MV-4-11 (cell line): ENCODE measurements around the gene EPO.
A peak's percentile ranks its signal among the peaks of the same experiment; 100 is the strongest.
"Not testable (repeated sequence)": the region's sequence is repeated elsewhere in the genome, so short reads cannot be mapped to it uniquely, and the experiment has no call there.

ENCODE experiments used
- DNase-seq: peaks from one replicate; lab custom pipeline; 2025; lab: John Stamatoyannopoulos, UW

Gene EPO

GRCh38 chr7:100683659-100684533 is 36.4 kb upstream of the EPO start:
- DNase-seq = no peak

- DNase-seq = no peak
These were observed 35.7 kb upstream of the EPO start for GRCh38 chr7:100684534-100685042.

GRCh38 chr7:100685049-100685605 is 35.1 kb upstream of the EPO start:
- DNase-seq = no peak

- DNase-seq = no peak
These were observed 34.6 kb upstream of the EPO start for GRCh38 chr7:100685631-100686145.

- DNase-seq = no peak
These were observed 34.0 kb upstream of the EPO start for GRCh38 chr7:100686201-100686821.

GRCh38 chr7:100686822-100687211 is 33.5 kb upstream of the EPO start:
- DNase-seq = no peak

GRCh38 chr7:100687261-100687660 is 33.0 kb upstream of the EPO start:
- no peak for DNase-seq

- no peak for DNase-seq
These were observed 32.4 kb upstream of the EPO start for GRCh38 chr7:100687751-100688300.

GRCh38 chr7:100688326-100688860 is 31.9 kb upstream of the EPO start:
- no peak for DNase-seq

GRCh38 chr7:100689230-100690135 is 30.8 kb upstream of the EPO start:
- no peak for DNase-seq

GRCh38 chr7:100691676-100692577 is 28.3 kb upstream of the EPO start:
- peak; percentile 63 for DNase-seq

GRCh38 chr7:100692578-100692961 is 27.7 kb upstream of the EPO start:
- no peak for DNase-seq

- no peak for DNase-seq
These were observed 26.8 kb upstream of the EPO start for GRCh38 chr7:100693312-100694097.

- peak; percentile 38 for DNase-seq
These were observed 26.0 kb upstream of the EPO start, which contains the start of gene GIGYF1 for GRCh38 chr7:100694098-100694745. Gene GIGYF1, minus strand, starts transcription at chr7:100694250. Its CDS starts 6,012 bp downstream, at chr7:100688238.

GRCh38 chr7:100696123-100696521 is 24.1 kb upstream of the EPO start:
- no peak for DNase-seq

GRCh38 chr7:100699018-100699417 is 21.2 kb upstream of the EPO start:
- DNase-seq = no peak

GRCh38 chr7:100701089-100701488 is 19.2 kb upstream of the EPO start:
- DNase-seq = not testable (repeated sequence)

GRCh38 chr7:100705320-100705752 is 14.9 kb upstream of the EPO start:
- DNase-seq = peak; percentile 59
